Neural cell (in vitro differentiated cells): Measurements from ENCODE around the gene SOCS2. TPM values are rescaled to one million over a fixed set of nuclear protein-coding genes. Genes with fewer than 3 reads are reported as not detected.

Experiments used
- H2AFZ ChIP-seq: fragments of 200-600, 300-800 bp; sonication (generic), shearing (Covaris generic); 2 replicates; pipeline ENCODE4 v1.6.0; 2014; ENCODE audit warnings: low read depth, mild to moderate bottlenecking, antibody characterized with exemption, low read length, moderate library complexity
- H3F3A ChIP-seq: fragments of 200-600 bp; shearing (Covaris generic); 2 replicates; pipeline ENCODE4 v1.6.1; 2016; ENCODE audit warnings: mild to moderate bottlenecking, moderate library complexity, mixed read lengths, antibody characterized with exemption, low read length; ENCODE audit not compliant: insufficient read depth, poor library complexity, severe bottlenecking
- H3K27ac ChIP-seq: fragments of 200-600, 300-800 bp; sonication (generic), shearing (Covaris generic); 2 replicates; pipeline ENCODE4 v1.5.1; 2014; ENCODE audit warnings: mild to moderate bottlenecking, low read length, moderate library complexity
- H3K27me3 ChIP-seq: fragments of 300-800, 200-600 bp; sonication (generic), shearing (Covaris generic); 2 replicates; pipeline ENCODE4 v1.6.0; 2014; ENCODE audit warnings: mild to moderate bottlenecking, low read depth, low read length, moderate library complexity; ENCODE audit not compliant: insufficient read depth
- H3K36me3 ChIP-seq: fragments of 300-800, 200-600 bp; sonication (generic), shearing (Covaris generic); 2 replicates; pipeline ENCODE4 v1.5.1; 2014; ENCODE audit warnings: mild to moderate bottlenecking, antibody characterized with exemption, low read length, moderate library complexity; ENCODE audit not compliant: insufficient read depth
- H3K4me2 ChIP-seq: fragments of 300-800, 200-600 bp; sonication (generic), shearing (Covaris generic); 2 replicates; pipeline ENCODE4 v1.6.0; 2014; ENCODE audit warnings: mild to moderate bottlenecking, low read length
- H3K4me3 ChIP-seq: fragments of 300-800, 200-600 bp; sonication (generic), shearing (Covaris generic); 2 replicates; pipeline ENCODE4 v1.5.1; 2014; ENCODE audit warnings: mild to moderate bottlenecking, low read length, moderate library complexity
- H3K79me2 ChIP-seq: fragments of 200-600 bp; shearing (Covaris generic); replicated peaks from 2 replicates; pipeline ENCODE4 v1.6.0; 2014; ENCODE audit warnings: mild to moderate bottlenecking, low read length, moderate library complexity; ENCODE audit not compliant: insufficient read depth
- H3K9ac ChIP-seq: fragments of 300-800, 200-600 bp; sonication (generic), shearing (Covaris generic); 2 replicates; pipeline ENCODE4 v1.6.1; 2016; ENCODE audit warnings: mild to moderate bottlenecking, low read length, mixed read lengths
- H3K9me2 ChIP-seq: fragments of 200-600 bp; shearing (Covaris generic); 2 replicates; pipeline ENCODE4 v1.6.1; 2016; ENCODE audit warnings: mild to moderate bottlenecking, low read length, mixed read lengths; ENCODE audit not compliant: insufficient read depth
- H3K9me3 ChIP-seq: fragments of 200-600, 300-800 bp; sonication (generic), shearing (Covaris generic); 2 replicates; pipeline ENCODE4 v1.6.1; 2016; ENCODE audit warnings: mild to moderate bottlenecking, mixed run types, low read length, moderate library complexity, mixed read lengths
- H4K20me1 ChIP-seq: fragments of 200-600 bp; shearing (Covaris generic); 2 replicates; pipeline ENCODE4 v1.6.1; 2016; ENCODE audit warnings: mild to moderate bottlenecking, mixed run types; ENCODE audit not compliant: insufficient read depth
- CTCF ChIP-seq: fragments of 450-650 bp; IDR thresholded peaks from 2 replicates; pipeline ENCODE4 v1.5.1; 2014; ENCODE audit warnings: antibody characterized with exemption, mild to moderate bottlenecking, moderate library complexity; ENCODE audit not compliant: poor library complexity, severe bottlenecking
- EP300 ChIP-seq: fragments of 450-650 bp; conservative IDR thresholded peaks from 2 replicates; pipeline ENCODE4 v1.6.1; 2014; ENCODE audit warnings: antibody characterized with exemption, mild to moderate bottlenecking, moderate library complexity; ENCODE audit not compliant: poor library complexity, severe bottlenecking
- EZH2 ChIP-seq: fragments of 200-600, 300-800 bp; shearing (Covaris generic), sonication (generic); IDR thresholded peaks from 2 replicates; pipeline ENCODE4 v1.6.1; 2014; ENCODE audit warnings: antibody characterized with exemption, low read length, borderline replicate concordance, mild to moderate bottlenecking; ENCODE audit not compliant: insufficient read depth, poor library complexity, severe bottlenecking
- MXI1 ChIP-seq: fragments of 450-650 bp; conservative IDR thresholded peaks from 2 replicates; pipeline ENCODE4 v1.6.1; 2014; ENCODE audit warnings: antibody characterized with exemption, mild to moderate bottlenecking; ENCODE audit not compliant: poor library complexity, severe bottlenecking
- POLR2AphosphoS5 ChIP-seq: IDR thresholded peaks from 2 replicates; pipeline ENCODE4 v1.6.1; 2012
- RAD21 ChIP-seq: fragments of 450-650 bp; conservative IDR thresholded peaks from 2 replicates; pipeline ENCODE4 v1.6.1; 2014; ENCODE audit warnings: antibody characterized with exemption, mild to moderate bottlenecking, moderate library complexity
- REST ChIP-seq: IDR thresholded peaks from 2 replicates; pipeline ENCODE4 v1.6.1; 2012; ENCODE audit warnings: borderline replicate concordance
- SMC3 ChIP-seq: fragments of 450-650 bp; conservative IDR thresholded peaks from 2 replicates; pipeline ENCODE4 v1.6.1; 2014; ENCODE audit warnings: antibody characterized with exemption, mild to moderate bottlenecking, moderate library complexity; ENCODE audit not compliant: poor library complexity
- TAF1 ChIP-seq: IDR thresholded peaks from 2 replicates; pipeline ENCODE4 v1.6.1; 2012; ENCODE audit warnings: low read depth
- polyA plus RNA-seq: library from polyadenylated mRNA; depleted of rRNA; stranded (reverse); fragments of >200 nt; gene quantifications from 2 replicates; pipeline ENCODE4 v1.2.3, GENCODE V29; 2014

The SOCS2 gene
- polyA plus RNA-seq, 1 donor from 2014 or later, result 119 TPM

GRCh38 chr12:93582351-93582750, 9.9 kb downstream of the SOCS2 start:
- no peaks in the 10 kb centered on the region for H3K79me2 ChIP-seq
- no peak overlapping the region for H3K27ac ChIP-seq
- no peak overlapping the region for H3K9ac ChIP-seq
- H3K9me3 ChIP-seq, result no peaks in the 10 kb centered on the region
- no peak overlapping the region for H2AFZ ChIP-seq
- H3K4me2 ChIP-seq, result no peak overlapping the region
- H4K20me1 ChIP-seq, result no peaks in the 10 kb centered on the region
- no peaks in the 10 kb centered on the region for H3K36me3 ChIP-seq
- TF ChIP-seq TAF1 (no peak), MXI1 (no peak), SMC3 (no peak), EP300 (no peak), POLR2AphosphoS5 (no peak), CTCF (no peak), REST (no peak), RAD21 (no peak), EZH2 (no peak)
- no peak overlapping the region for H3K4me3 ChIP-seq
- H3K27me3 ChIP-seq, result no peaks in the 10 kb centered on the region
- H3K9me2 ChIP-seq, result no peaks in the 10 kb centered on the region
- H3F3A ChIP-seq, result no peaks in the 10 kb centered on the region

- H3K9me2 ChIP-seq, result no peaks in the 10 kb centered on the region
- no peaks in the 10 kb centered on the region for H3F3A ChIP-seq
- no peak overlapping the region for H3K4me2 ChIP-seq
- no peaks in the 10 kb centered on the region for H3K36me3 ChIP-seq
- H3K27me3 ChIP-seq, result no peaks in the 10 kb centered on the region
- H2AFZ ChIP-seq, result no peak overlapping the region
- H3K9ac ChIP-seq, result no peak overlapping the region
- H3K4me3 ChIP-seq, result no peak overlapping the region
- no peaks in the 10 kb centered on the region for H3K9me3 ChIP-seq
- no peak for TF ChIP-seq MXI1
- TF ChIP-seq TAF1, result no peak
- no peak for TF ChIP-seq EP300
- TF ChIP-seq REST, result no peak
- no peak for TF ChIP-seq CTCF
- no peak for TF ChIP-seq EZH2
- TF ChIP-seq RAD21, result no peak
- no peak for TF ChIP-seq POLR2AphosphoS5
- TF ChIP-seq SMC3, result no peak
- H4K20me1 ChIP-seq, result no peaks in the 10 kb centered on the region
- no peaks in the 10 kb centered on the region for H3K79me2 ChIP-seq
- H3K27ac ChIP-seq, result no peak overlapping the region
Measured at GRCh38 chr12:93583627-93584392, 11.3 kb downstream of the SOCS2 start.
